Activated effector memory CD4-positive, alpha-beta T cell treated with anti-CD3 and anti-CD28 coated beads, Interleukin-2, amount 50 U/mL, for 16 hours (primary cell): ENCODE measurements around the gene RER1.

Experiments
- DNase-seq: peaks from one replicate; pipeline ENCODE4 v3.0.0-alpha.2; 2020

The RER1 gene

GRCh38 chr1:2449636-2450454, 58.2 kb downstream of the RER1 start:
- no peak for DNase-seq

GRCh38 chr1:2451741-2452140, 60.1 kb downstream of the RER1 start:
- DNase-seq: no peak

DNA sequence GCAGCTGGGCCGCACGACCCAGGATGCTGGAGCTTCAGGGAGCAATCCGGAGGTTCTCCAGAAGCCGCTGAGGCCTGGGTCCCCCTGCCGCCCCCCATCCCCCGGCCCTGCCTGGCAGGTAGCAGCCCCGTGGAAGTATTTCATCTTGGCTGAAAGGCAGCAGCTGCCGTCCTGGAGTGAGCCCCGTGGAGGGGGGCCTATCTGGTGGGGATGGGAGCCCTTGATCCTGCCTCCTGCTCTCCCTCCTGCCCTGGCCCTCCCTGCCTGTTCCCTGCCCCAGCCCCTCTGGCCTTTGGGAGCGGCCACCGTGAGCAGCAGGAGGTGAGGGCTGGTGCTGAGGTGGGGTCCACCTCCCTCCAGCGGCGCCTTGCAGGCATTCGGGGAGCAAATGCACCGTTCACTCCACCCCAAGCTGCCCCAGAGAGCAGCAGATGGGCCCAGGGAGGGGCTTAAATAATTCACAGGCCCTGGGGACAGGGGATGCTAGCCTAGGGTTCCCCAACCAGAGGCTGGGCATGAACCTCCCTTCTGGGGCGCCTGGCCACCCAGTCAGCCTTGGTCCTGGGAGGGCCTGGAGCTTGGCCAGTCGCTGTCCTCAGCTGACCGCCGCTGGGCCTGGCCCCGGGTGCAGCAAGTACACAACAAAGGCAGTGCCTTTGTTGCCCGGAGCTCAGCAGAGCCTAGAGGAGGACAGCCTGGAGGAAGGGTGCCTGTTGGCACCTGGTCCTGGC, 60.7 kb downstream of the RER1 start:
- DNase-seq: no peak

DNA sequence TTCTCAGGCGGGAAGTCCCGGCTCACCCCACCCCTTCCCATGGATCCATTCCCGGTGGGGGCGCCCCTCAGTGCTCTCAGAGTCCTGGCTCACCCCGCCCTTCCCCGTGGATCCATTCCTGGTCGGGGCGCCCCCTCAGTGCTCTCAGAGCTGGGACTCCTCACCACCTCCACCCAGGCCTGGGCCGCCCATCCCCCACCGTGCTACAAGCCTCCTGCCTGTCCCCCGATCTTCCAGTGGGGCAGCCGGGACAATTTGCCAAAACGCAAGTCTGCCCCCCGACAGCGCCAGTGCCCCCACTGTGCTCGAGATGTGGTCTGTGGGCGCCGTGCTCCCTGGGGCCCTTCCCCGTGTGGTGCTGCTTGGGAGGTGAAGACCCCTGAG, 61.3 kb downstream of the RER1 start:
- no peak for DNase-seq

- no peak for DNase-seq
These were observed 62.6 kb downstream of the RER1 start for GRCh38 chr1:2454227-2454626.
